HG03571 (cell line): ENCODE results near the gene MAPK6.
"Not testable (repeated sequence)": the region's sequence is repeated elsewhere in the genome, so short reads cannot be mapped to it uniquely, and the experiment has no call there.

ENCODE experiments used
- ATAC-seq: cut with Tn5 transposase; IDR thresholded peaks from one replicate; pipeline ENCODE4 v1.9.1; 2021; ENCODE audit not compliant: unreplicated experiment

Gene MAPK6

GRCh38 chr15:52042051-52042851 lies 23.2 kb downstream of the MAPK6 start:
- ATAC-seq = no peak

DNA sequence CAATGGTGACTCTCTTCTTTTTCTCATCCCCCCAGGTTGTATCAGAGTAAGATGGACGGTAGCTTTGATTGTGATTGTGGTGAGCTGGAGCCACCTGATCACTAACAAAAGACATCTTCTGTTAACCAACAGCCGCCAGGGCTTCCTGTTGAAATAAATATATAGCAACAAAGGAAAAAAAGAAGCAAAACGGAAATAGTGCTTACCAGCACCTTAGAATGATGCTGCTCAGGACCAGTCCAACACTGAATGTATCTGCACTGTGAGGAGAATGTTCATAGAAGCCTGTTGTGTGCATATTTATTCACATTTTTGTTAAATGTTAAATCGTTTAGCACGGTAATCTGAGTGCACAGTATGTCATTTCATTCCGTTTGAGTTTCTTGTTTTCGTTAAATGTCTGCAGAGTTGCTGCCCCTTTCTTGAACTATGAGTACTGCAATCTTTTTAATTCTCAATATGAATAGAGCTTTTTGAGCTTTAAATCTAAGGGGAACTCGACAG lies 26.8 kb downstream of the MAPK6 start:
- not testable (repeated sequence) for ATAC-seq

DNA sequence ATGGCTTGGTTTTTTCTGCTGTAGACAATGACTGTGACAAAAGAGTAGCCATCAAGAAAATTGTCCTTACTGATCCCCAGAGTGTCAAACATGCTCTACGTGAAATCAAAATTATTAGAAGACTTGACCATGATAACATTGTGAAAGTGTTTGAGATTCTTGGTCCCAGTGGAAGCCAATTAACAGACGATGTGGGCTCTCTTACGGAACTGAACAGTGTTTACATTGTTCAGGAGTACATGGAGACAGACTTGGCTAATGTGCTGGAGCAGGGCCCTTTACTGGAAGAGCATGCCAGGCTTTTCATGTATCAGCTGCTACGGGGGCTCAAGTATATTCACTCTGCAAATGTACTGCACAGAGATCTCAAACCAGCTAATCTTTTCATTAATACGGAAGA lies 27.5 kb downstream of the MAPK6 start:
- ATAC-seq = not testable (repeated sequence)

GRCh38 chr15:52050416-52050815 lies 31.4 kb downstream of the MAPK6 start:
- ATAC-seq = no peak

DNA sequence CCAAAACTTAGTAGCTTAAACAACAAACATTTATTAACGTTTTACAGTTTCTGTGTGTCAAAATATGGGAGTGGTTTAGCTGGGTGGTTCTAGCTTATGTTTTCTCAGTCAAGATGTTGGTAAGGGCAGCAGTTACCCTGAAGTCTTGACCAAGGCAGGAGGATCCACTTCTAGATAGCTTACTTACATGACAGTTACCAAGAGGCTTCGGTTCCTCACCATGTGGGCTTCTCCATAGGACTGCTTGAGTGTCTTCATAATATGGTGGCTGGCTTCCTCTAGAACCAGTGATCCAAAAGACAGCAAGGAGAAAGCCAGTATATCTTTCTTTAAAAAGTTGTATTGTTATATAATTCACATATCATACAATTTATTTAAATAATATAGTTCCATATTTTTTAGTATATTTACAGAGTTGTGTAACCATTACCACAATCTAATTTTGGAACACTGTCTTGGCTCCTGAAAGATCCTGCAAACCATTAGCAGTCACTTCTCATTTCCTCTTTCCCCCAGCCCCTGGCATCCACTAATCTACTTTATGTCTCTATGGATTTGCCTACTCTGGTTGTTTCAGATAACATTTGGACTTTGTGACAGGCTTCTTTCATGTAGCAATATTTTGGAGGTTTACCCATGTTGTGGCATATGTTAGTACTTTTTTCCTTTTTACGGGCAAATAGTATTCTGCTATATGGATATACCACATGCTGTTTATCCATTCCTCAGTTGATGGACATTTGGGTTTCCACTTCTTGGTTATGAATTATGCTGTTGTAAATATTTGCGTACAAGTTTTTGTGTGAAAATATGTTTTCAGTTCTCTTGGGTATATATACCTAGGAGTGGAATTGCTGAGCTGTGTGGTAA lies 33.3 kb downstream of the MAPK6 start:
- no peak for ATAC-seq

DNA sequence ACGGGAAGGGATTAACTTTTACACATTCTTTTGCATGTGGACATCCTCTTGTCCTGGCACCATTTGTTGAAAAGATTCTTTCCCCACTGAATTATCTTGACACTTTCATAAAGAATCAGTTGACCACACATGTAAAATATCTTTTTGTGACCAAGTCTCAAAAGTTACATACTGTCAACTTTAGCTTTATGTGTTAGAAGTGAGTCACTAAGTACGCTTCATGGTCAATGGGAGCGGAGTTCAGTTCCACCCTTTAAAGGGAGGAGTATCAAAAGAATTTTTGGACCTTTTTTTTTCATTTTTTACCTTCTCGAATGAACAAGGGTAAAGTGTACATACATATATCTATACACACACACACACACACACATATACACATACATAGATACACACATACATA lies 35.4 kb downstream of the MAPK6 start:
- no peak for ATAC-seq

GRCh38 chr15:52054858-52055257 lies 35.8 kb downstream of the MAPK6 start:
- ATAC-seq = not testable (repeated sequence)

GRCh38 chr15:52056001-52056400 lies 37.0 kb downstream of the MAPK6 start:
- no peak for ATAC-seq

DNA sequence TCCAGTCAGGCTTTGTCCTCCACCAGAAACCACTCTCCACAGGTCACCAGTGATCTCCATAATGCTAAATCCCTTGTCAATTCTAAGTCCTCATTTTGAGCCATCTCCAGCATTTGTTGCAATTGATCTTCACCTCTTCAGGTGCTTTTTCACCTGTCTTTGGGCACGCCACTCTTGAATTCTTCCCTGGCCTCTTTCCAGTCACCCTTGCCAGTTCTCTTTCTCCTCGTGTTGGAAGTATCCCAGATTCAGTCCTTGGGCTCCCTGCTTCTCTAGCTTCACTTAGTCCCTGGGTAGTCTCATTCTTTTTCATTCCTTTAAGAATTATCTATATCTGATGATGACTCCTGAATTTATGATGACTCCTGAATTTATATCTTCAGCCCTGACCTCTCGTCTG lies 37.5 kb downstream of the MAPK6 start:
- no peak for ATAC-seq

DNA sequence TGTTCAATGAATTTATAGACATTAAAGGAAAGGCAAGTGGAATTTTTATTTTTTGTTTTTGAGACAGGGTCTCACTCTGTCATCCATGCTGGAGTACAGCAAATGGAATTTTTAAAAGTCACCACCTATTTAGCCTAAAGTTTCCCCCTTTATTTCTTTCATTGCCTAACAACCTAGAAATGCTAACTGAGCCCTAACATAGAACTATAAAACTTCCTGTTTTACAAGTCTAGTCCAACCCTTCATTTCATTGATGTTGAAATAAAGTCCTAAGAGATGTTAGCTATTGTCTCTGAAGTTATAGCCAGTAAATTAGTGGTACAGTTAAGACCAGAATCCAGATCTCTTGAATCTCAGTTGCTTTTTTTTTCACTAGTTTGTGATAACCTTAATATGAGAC lies 39.0 kb downstream of the MAPK6 start:
- ATAC-seq = no peak

DNA sequence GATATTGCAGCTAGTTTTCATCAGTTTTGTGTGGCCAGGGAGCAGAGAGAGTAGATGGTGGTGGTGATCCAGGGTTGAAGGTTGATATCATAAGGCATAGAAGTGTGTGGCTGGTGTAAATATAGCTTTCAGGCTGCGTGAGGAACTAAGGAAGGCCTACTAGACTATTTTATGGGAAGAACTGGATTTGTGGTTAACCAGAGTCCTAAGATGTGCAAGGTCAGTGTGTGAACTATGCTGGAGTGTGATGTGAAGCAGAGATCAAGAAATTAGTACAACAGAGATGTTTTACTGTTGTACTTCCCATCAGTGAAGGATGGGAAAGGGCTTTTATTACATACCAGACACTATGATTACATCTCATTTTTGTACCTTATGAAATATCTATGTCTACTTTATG lies 41.5 kb downstream of the MAPK6 start:
- ATAC-seq = no peak

GRCh38 chr15:52066842-52067544 lies 48.0 kb downstream of the MAPK6 start:
- ATAC-seq = no peak

- no peak for ATAC-seq
Observed at GRCh38 chr15:52067545-52067926, 48.5 kb downstream of the MAPK6 start.

GRCh38 chr15:52068004-52068615 lies 49.1 kb downstream of the MAPK6 start:
- no peak for ATAC-seq

DNA sequence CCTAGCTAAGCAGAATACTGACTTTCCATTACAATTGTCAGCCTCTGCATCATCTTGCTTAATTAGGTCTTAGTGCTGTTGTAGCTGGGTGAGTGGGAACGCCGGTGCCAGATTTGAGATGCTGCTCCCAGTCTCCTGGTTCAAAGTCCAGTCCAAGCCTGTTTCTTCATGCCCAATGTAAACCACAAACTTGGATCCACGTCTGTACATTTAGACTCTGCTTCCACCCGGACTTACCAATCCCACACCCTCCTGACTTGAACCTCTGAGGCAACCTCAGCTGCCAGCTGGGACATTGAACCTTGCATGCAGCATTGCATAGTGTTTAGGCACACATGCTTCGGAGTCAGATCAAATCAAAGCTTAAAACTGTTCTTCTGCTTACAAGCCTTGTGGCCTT lies 50.5 kb downstream of the MAPK6 start:
- no peak for ATAC-seq

- no peak for ATAC-seq
Observed at GRCh38 chr15:52071570-52071969, 52.6 kb downstream of the MAPK6 start.

GRCh38 chr15:52076889-52077781 lies 58.1 kb downstream of the MAPK6 start:
- no peak for ATAC-seq

GRCh38 chr15:52078197-52078875 lies 59.3 kb downstream of the MAPK6 start:
- no peak for ATAC-seq
